Measurements from ENCODE around the gene SIK2. TPM values are rescaled to one million over a fixed set of nuclear protein-coding genes. Genes with fewer than 3 reads are reported as not detected.

SIK2 gene
- total and polyA plus RNA-seq, 2 experiments from 2014 or later: 1.5 to 14.2 TPM

DNA sequence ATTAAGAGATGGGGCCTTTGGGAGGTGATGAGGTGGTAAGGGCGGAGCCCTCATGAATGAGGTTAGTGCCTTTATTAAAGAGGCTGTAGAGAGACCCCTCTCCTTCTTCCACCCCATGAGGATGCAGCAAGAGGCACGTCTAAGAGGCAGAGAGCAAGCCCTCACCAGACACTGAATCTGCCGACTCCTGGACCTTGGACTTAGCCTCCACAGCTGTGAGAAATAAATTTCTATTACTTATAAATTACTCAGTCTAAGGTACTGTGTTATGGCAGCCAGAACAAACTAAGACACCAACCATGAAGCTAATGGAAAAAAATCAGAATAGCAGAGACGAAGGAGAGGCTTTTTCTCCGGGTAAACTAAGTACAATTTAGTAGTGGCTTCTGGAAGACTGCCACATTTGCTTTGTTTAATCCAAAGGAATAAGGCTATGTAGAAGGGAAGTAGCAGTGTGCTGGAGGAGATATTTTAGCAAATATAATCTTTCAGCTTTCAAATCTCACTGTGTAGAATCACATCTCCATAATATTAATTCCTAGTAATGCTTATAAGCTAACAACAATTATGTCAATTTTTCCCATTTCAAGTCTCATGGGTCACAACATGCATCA is 12.3 kb upstream of the SIK2 start:
- H3K9me3 ChIP-seq (ENCODE audit: low read depth): no peaks in the 10 kb centered on the region
- TF ChIP-seq, protein P1, sequence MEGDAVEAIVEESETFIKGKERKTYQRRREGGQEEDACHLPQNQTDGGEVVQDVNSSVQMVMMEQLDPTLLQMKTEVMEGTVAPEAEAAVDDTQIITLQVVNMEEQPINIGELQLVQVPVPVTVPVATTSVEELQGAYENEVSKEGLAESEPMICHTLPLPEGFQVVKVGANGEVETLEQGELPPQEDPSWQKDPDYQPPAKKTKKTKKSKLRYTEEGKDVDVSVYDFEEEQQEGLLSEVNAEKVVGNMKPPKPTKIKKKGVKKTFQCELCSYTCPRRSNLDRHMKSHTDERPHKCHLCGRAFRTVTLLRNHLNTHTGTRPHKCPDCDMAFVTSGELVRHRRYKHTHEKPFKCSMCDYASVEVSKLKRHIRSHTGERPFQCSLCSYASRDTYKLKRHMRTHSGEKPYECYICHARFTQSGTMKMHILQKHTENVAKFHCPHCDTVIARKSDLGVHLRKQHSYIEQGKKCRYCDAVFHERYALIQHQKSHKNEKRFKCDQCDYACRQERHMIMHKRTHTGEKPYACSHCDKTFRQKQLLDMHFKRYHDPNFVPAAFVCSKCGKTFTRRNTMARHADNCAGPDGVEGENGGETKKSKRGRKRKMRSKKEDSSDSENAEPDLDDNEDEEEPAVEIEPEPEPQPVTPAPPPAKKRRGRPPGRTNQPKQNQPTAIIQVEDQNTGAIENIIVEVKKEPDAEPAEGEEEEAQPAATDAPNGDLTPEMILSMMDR (IDR thresholded peaks at IDR 0.05; ENCODE audit: low read depth, low read length): no peak
- no peaks in the 10 kb centered on the region for H3K36me3 ChIP-seq
- H3K27ac ChIP-seq: no peak overlapping the region
- H3K27me3 ChIP-seq: no peaks in the 10 kb centered on the region
- no peak for DNase-seq (ENCODE audit: low read depth in 1 of 2, low spot score in 1 of 2)
- no peaks in the 10 kb centered on the region for H3K4me1 ChIP-seq (ENCODE audit: low read depth)
- H3K4me3 ChIP-seq: no peak overlapping the region

DNA sequence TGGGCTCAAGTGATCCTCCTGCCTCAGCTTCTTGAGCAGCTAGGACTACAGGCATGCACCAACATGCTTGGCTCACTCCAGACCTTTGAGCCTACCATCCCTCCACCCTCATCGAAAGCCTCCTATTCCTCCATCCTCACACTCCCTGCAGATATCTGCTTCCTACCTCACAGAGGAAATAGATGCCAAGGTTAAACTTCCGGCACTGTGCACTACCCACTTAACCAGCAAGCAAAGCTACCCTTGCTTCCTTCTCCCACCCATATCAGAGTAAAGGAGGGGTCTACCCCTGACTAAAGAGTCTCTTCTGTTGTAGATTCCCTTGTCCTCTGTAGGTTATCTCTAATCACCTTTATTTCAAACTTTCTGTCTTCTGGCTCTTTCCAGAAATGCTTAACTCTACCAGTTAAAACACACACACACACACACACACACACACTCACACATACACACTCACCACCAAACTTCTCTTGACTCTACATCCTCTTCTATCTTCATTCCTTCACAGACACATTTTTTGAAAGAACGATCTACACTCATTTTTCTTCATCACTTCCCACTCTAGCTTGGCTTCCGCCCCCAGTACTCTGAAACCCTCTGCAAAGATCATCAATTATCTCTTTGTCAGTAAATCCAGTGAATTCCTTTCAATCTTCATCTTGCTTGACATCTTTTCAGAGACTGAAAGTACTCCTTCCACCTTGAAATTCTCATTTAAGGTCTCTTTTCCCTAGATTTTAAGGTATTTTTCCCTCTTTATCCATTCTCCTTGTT is 10.9 kb upstream of the SIK2 start:
- H3K27ac ChIP-seq: no peak overlapping the region
- H3K9me3 ChIP-seq (ENCODE audit: low read depth): no peaks in the 10 kb centered on the region
- no peaks in the 10 kb centered on the region for H3K36me3 ChIP-seq
- H3K4me1 ChIP-seq (ENCODE audit: low read depth): no peaks in the 10 kb centered on the region
- no peak overlapping the region for H3K4me3 ChIP-seq
- DNase-seq (ENCODE audit: low read depth in 1 of 2, low spot score in 1 of 2): no peak
- no peaks in the 10 kb centered on the region for H3K27me3 ChIP-seq
- TF ChIP-seq, protein P1 (IDR thresholded peaks at IDR 0.05; ENCODE audit: low read depth, low read length): no peak

DNA sequence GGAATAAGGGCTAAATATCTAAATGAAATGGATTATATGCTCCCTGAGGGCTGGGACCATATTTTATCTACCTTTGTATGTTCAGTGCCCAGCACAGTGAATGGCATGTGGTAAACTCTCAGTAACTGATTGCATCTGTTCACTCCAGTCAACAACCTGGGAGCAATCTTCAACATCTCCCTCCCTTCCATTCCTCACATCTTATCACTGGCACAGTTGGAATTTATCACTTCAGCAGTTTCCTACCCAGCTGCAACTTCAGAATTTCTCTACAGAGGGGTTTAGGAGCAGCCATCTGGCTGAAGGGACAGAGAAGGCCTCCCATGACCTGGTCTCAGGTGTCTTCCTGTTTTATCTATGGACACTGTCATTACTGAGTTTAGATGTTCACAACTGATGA is 9.8 kb upstream of the SIK2 start:
- Histone ChIP-seq H3K4me3 (no peak overlapping the region), H3K27ac (no peak overlapping the region), H3K9me3 (ENCODE audit: low read depth) (no peaks in the 10 kb centered on the region), H3K4me1 (ENCODE audit: low read depth) (no peaks in the 10 kb centered on the region), H3K27me3 (no peaks in the 10 kb centered on the region), H3K36me3 (no peaks in the 10 kb centered on the region)
- no peak for DNase-seq (ENCODE audit: low read depth in 1 of 2, low spot score in 1 of 2)
- TF ChIP-seq, protein P1 (IDR thresholded peaks at IDR 0.05; ENCODE audit: low read depth, low read length): no peak

DNA sequence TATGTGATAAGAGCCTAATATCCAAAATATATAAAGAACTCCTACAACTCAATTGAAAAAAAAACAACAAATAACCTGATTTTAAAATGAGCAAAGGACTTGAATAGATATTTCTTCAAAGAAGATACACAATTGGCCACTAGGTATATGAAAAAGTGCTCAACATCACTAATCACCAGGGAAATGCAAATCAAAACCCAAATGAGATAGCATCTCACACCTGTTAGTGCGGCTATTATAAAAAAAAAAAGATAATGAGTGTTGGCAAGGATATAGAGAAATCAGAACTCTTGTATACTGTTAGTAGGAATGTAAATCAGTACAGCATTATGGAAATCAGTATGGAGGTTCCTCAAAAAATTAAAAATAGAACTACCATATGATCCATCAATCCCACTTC is 5.9 kb upstream of the SIK2 start:
- TF ChIP-seq, protein P1 (IDR thresholded peaks at IDR 0.05; ENCODE audit: low read depth, low read length): no peak
- Histone ChIP-seq H3K27ac (no peak overlapping the region), H3K4me1 (ENCODE audit: low read depth) (no peaks in the 10 kb centered on the region), H3K4me3 (no peak overlapping the region), H3K27me3 (no peaks in the 10 kb centered on the region), H3K36me3 (no peaks in the 10 kb centered on the region), H3K9me3 (ENCODE audit: low read depth) (no peaks in the 10 kb centered on the region)
- no peak for DNase-seq (ENCODE audit: low read depth in 1 of 2, low spot score in 1 of 2)

DNA sequence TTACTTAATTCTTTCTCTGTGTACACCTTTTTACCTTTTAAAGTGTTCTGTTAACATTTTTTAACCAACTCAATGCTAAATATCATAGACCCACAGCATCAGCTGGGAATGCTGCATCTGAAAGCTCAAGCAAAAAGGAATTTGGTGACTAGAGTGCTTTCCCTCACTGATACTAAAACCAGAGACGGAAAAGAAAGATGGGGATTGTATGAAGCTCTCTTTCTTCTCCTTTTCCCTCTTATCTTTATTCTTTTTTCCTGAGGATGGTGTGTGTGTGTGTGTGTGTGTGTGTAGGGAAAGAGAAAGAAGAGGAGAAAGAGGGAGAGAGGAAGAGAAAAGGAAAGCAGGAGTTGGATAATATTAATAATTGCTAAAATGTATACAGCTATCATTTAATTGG is 4.1 kb upstream of the SIK2 start:
- no peak for DNase-seq (ENCODE audit: low read depth in 1 of 2, low spot score in 1 of 2)
- Histone ChIP-seq H3K4me1 (ENCODE audit: low read depth) (no peaks in the 10 kb centered on the region), H3K9me3 (ENCODE audit: low read depth) (no peaks in the 10 kb centered on the region), H3K27ac (no peak overlapping the region), H3K27me3 (no peaks in the 10 kb centered on the region), H3K4me3 (no peak overlapping the region), H3K36me3 (no peaks in the 10 kb centered on the region)
- TF ChIP-seq, protein P1 (IDR thresholded peaks at IDR 0.05; ENCODE audit: low read depth, low read length): no peak
